Lung (tissue), 12 donors: Measurements from ENCODE around the gene PNO1. TPM values are rescaled to one million over a fixed set of nuclear protein-coding genes. Genes with fewer than 3 reads are reported as not detected.

Experiments
- ATAC-seq: fragments of 200-7000 bp; cut with Tn5 transposase; one replicate; pipeline ENCODE4 v1.9.1; 2020; ENCODE audit warnings: moderate number of reproducible peaks; ENCODE audit not compliant: insufficient read depth, low FRiP score
- DNase-seq, 3 donors: peaks; one replicate each; pipeline ENCODE4 v3.0.0-alpha.2; 2013 to 2017
- H3K27ac ChIP-seq, 2 donors: one replicate each; pipeline ENCODE4 v1.5.1; 2013; ENCODE audit warnings: mild to moderate bottlenecking in 2 of 2, moderate library complexity in 2 of 2, control low read depth in 1 of 2, inconsistent platforms in 1 of 2, low read depth in 1 of 2, low read length in 1 of 2
- H3K27me3 ChIP-seq, 3 donors: one replicate each; pipeline ENCODE4 v1.5.1; 2013; ENCODE audit warnings: low read length in 2 of 3; ENCODE audit not compliant: control insufficient read depth in 3 of 3, insufficient read depth in 3 of 3
- H3K36me3 ChIP-seq, 4 donors: one replicate each; pipeline ENCODE4 v1.5.1; 2013; ENCODE audit warnings: low read length in 4 of 4, mild to moderate bottlenecking in 1 of 4, moderate library complexity in 1 of 4; ENCODE audit not compliant: control insufficient read depth in 4 of 4, insufficient read depth in 4 of 4
- H3K4me1 ChIP-seq, 5 donors: one replicate each; pipeline ENCODE4 v1.5.1; 2013; ENCODE audit warnings: low read length in 5 of 5, mild to moderate bottlenecking in 2 of 5, moderate library complexity in 1 of 5; ENCODE audit not compliant: control insufficient read depth in 5 of 5, insufficient read depth in 5 of 5
- H3K4me3 ChIP-seq: one replicate; pipeline ENCODE4 v1.5.1; 2013; ENCODE audit warnings: mild to moderate bottlenecking, control low read depth, moderate library complexity
- H3K9ac ChIP-seq, 2 donors: one replicate each; pipeline ENCODE4 v1.5.1; 2013; ENCODE audit warnings: low read length in 2 of 2, control low read depth in 1 of 2; ENCODE audit not compliant: insufficient read depth in 1 of 2
- H3K9me3 ChIP-seq, 4 donors: one replicate each; pipeline ENCODE4 v1.5.1; 2013; ENCODE audit warnings: low read length in 3 of 4, mild to moderate bottlenecking in 1 of 4, moderate library complexity in 1 of 4; ENCODE audit not compliant: control insufficient read depth in 4 of 4, insufficient read depth in 3 of 4
- CTCF ChIP-seq: IDR thresholded peaks from 2 replicates; pipeline ENCODE4 v1.5.1; 2012; ENCODE audit warnings: mild to moderate bottlenecking; ENCODE audit errors: control extremely low read depth, extremely low read depth
- WGBS, 2 donors: extraction: QIAGEN DNeasy Blood & Tissue Kit; methylation state at CpG; one replicate each; pipeline ENCODE4 v1.1.7; 2013; 5-methylcytosine and 5-hydroxymethylcytosine counted together
- polyA plus RNA-seq, 2 donors: library from polyadenylated mRNA; stranded (reverse); fragments of 200-250 nt; gene quantifications; one replicate each; pipeline ENCODE4 v1.2.1, GENCODE V29; 2013
- total RNA-seq, 2 donors: library from RNA; depleted of rRNA in 1 of 2; stranded (reverse); fragments of >200 nt in 1 of 2; gene quantifications; one replicate each; pipeline ENCODE4 v1.2.1, GENCODE V29; 2014 to 2021
- donor health status: control.
- donor health status: control.
- donor health status: Bipolar disorder and iron deficiency.
- donor health status: healthy.
- donor health status: DM: yes; HTN: yes; CAD: no.

PNO1 gene
- total and polyA plus RNA-seq, 4 donors = 7.8 to 19.4 (median 10.8) TPM

- peaks cover 0 to 17% (median 6%) of the 10 kb centered on the region in 5 donors for H3K4me1 ChIP-seq
- no peak overlapping the region for H3K27ac ChIP-seq
- H3K9me3 ChIP-seq = peaks cover 0 to 2% (median 0%) of the 10 kb centered on the region in 4 donors
- no peak for TF ChIP-seq CTCF
- DNase-seq = no peak
- H3K36me3 ChIP-seq = peaks cover 0 to 9% (median 1%) of the 10 kb centered on the region in 4 donors
- H3K27me3 ChIP-seq = no peaks in the 10 kb centered on the region
- H3K9ac ChIP-seq = no peak overlapping the region
- no peak for ATAC-seq
- no peak overlapping the region for H3K4me3 ChIP-seq
- 99 to 100% methylated on average over 1 of the region's 1 CpG for WGBS, 2 donors
Measured at GRCh38 chr2:68222287-68222686, 64.6 kb downstream of the PNO1 start.

GRCh38 chr2:68223419-68223818 is 65.7 kb downstream of the PNO1 start:
- H3K4me1 ChIP-seq = peaks cover 0 to 17% (median 2%) of the 10 kb centered on the region in 5 donors
- no peak for DNase-seq
- WGBS, 2 donors = 22 to 44% methylated on average over 2 of the region's 2 CpGs

GRCh38 chr2:68225119-68225632 is 67.5 kb downstream of the PNO1 start:
- DNase-seq (no peak), ATAC-seq (peak; percentile 62)
- H3K9ac ChIP-seq = no peak overlapping the region
- WGBS, 2 donors = 4 to 13% methylated on average over 2 of the region's 2 CpGs
- H3K9me3 ChIP-seq = peaks cover 0 to 2% (median 0%) of the 10 kb centered on the region in 4 donors
- peak; percentile 21 for TF ChIP-seq CTCF
- peaks cover 0 to 8% (median 4%) of the 10 kb centered on the region in 5 donors for H3K4me1 ChIP-seq
- H3K36me3 ChIP-seq = peaks cover 0 to 9% (median 1%) of the 10 kb centered on the region in 4 donors
- no peak overlapping the region for H3K4me3 ChIP-seq
- H3K27ac ChIP-seq = peak overlapping the region in 1 of 2 donors; percentile 6
- no peaks in the 10 kb centered on the region for H3K27me3 ChIP-seq

More at GRCh38 chr2:68223419-68223818, 65.7 kb downstream of the PNO1 start:
- no peak overlapping the region for H3K4me3 ChIP-seq
- no peak overlapping the region for H3K9ac ChIP-seq
- no peak for TF ChIP-seq CTCF
- peaks cover 0 to 9% (median 1%) of the 10 kb centered on the region in 4 donors for H3K36me3 ChIP-seq
- H3K9me3 ChIP-seq = peaks cover 0 to 2% (median 0%) of the 10 kb centered on the region in 4 donors
- H3K27ac ChIP-seq = no peak overlapping the region
- ATAC-seq = no peak
- H3K27me3 ChIP-seq = no peaks in the 10 kb centered on the region

Other genes with a start within 250 kb of the PNO1 start
- 10 to 100 TPM; 16.5 to 35.7 TPM for gene C1D, start 94.9 kb upstream of the PNO1 start, total RNA-seq
- gene C1D, start 94.9 kb upstream of the PNO1 start, polyA plus RNA-seq = 10 to 100 TPM; 12.9 to 38.3 TPM
- gene PPP3R1, start 94.6 kb downstream of the PNO1 start, total RNA-seq = 10 to 100 TPM; 48.6 to 69.7 TPM
- gene PPP3R1, start 94.6 kb downstream of the PNO1 start, polyA plus RNA-seq = 10 to 100 TPM; 20.8 to 24.9 TPM
- 10 to 100 TPM; 13.6 to 29.3 TPM for gene CNRIP1, start 162.1 kb downstream of the PNO1 start, total RNA-seq
- 10 to 100 TPM in 1 of 2 donors, 1 to 10 TPM in 1; 9.0 to 15.4 TPM for gene CNRIP1, start 162.1 kb downstream of the PNO1 start, polyA plus RNA-seq
- gene PLEK, start 207.4 kb downstream of the PNO1 start, total RNA-seq = 10 to 100 TPM; 25.9 to 29.0 TPM
- 100 to 1,000 TPM in 1 of 2 donors, 1 to 10 TPM in 1; 8.2 to 181 TPM for gene PLEK, start 207.4 kb downstream of the PNO1 start, polyA plus RNA-seq